H9 (cell line): Measurements from ENCODE around the gene KLHL10. TPM values are rescaled to one million over a fixed set of nuclear protein-coding genes. Genes with fewer than 3 reads are reported as not detected.

Experiments used
- DNase-seq: peaks from one replicate; pipeline ENCODE4 v3.0.0-alpha.2; 2017
- H2AFZ ChIP-seq: one replicate; pipeline ENCODE4 v1.6.1; 2013; ENCODE audit warnings: mild to moderate bottlenecking, low read length, control low read depth, moderate library complexity
- H2AK5ac ChIP-seq: 2 replicates; pipeline ENCODE4 v1.6.1; 2013; ENCODE audit warnings: low read length, control low read depth, mixed read lengths; ENCODE audit not compliant: insufficient read length
- H2BK120ac ChIP-seq: one replicate; pipeline ENCODE4 v1.6.1; 2013; ENCODE audit warnings: low read depth, mild to moderate bottlenecking, low read length, control low read depth, inconsistent platforms; ENCODE audit not compliant: poor library complexity, severe bottlenecking
- H2BK12ac ChIP-seq: 2 replicates; pipeline ENCODE4 v1.6.1; 2013; ENCODE audit warnings: low read length, control low read depth, mixed read lengths, low read depth; ENCODE audit not compliant: insufficient read length
- H2BK15ac ChIP-seq: 2 replicates; pipeline ENCODE4 v1.6.1; 2013; ENCODE audit warnings: low read depth, low read length, control low read depth
- H2BK20ac ChIP-seq: one replicate; pipeline ENCODE4 v1.6.1; 2013; ENCODE audit warnings: low read depth, mild to moderate bottlenecking, low read length, control low read depth, inconsistent platforms; ENCODE audit not compliant: poor library complexity, severe bottlenecking
- H2BK5ac ChIP-seq: 2 replicates; pipeline ENCODE4 v1.6.1; 2013; ENCODE audit warnings: low read length, control low read depth, mixed read lengths; ENCODE audit not compliant: insufficient read length
- H3K14ac ChIP-seq: 2 replicates; pipeline ENCODE4 v1.6.1; 2013; ENCODE audit warnings: low read length, control low read depth; ENCODE audit not compliant: insufficient read depth
- H3K18ac ChIP-seq: 2 replicates; pipeline ENCODE4 v1.6.1; 2013; ENCODE audit warnings: low read depth, mild to moderate bottlenecking, mixed read lengths, low read length, control low read depth; ENCODE audit not compliant: insufficient read length
- H3K23ac ChIP-seq: 2 replicates; pipeline ENCODE4 v1.6.1; 2013; ENCODE audit warnings: low read length, control low read depth, mixed read lengths, low read depth; ENCODE audit not compliant: insufficient read length
- H3K23me2 ChIP-seq: 2 replicates; pipeline ENCODE4 v1.6.1; 2013; ENCODE audit warnings: low read depth, mild to moderate bottlenecking, mixed read lengths, low read length, control low read depth; ENCODE audit not compliant: insufficient read length, poor library complexity, severe bottlenecking
- H3K27ac ChIP-seq: 2 replicates; pipeline ENCODE4 v1.5.1; 2013; ENCODE audit warnings: low read length, control low read depth, mixed read lengths, low read depth; ENCODE audit not compliant: insufficient read length
- H3K27me3 ChIP-seq: 2 replicates; pipeline ENCODE4 v1.6.1; 2013; ENCODE audit warnings: low read length, control low read depth, inconsistent platforms; ENCODE audit not compliant: insufficient read depth
- H3K4ac ChIP-seq: 2 replicates; pipeline ENCODE4 v1.6.1; 2013; ENCODE audit warnings: low read depth, mild to moderate bottlenecking, control low read depth, inconsistent platforms, low read length, moderate library complexity
- H3K4me1 ChIP-seq: 2 replicates; pipeline ENCODE4 v1.6.1; 2013; ENCODE audit warnings: low read length, control low read depth, inconsistent platforms; ENCODE audit not compliant: insufficient read depth
- H3K4me2 ChIP-seq: 2 replicates; pipeline ENCODE4 v1.6.1; 2013; ENCODE audit warnings: low read length, control low read depth, mixed read lengths; ENCODE audit not compliant: insufficient read length, insufficient read depth
- H3K56ac ChIP-seq: 2 replicates; pipeline ENCODE4 v1.6.1; 2013; ENCODE audit warnings: low read depth, mild to moderate bottlenecking, mixed read lengths, low read length, control low read depth; ENCODE audit not compliant: insufficient read length
- H3K79me1 ChIP-seq: 2 replicates; pipeline ENCODE4 v1.6.1; 2013; ENCODE audit warnings: low read depth, mild to moderate bottlenecking, moderate library complexity, low read length, control low read depth, inconsistent platforms; ENCODE audit not compliant: insufficient read depth, poor library complexity, severe bottlenecking
- H3K79me2 ChIP-seq: 2 replicates; pipeline ENCODE4 v1.6.1; 2013; ENCODE audit warnings: low read length, control low read depth, inconsistent platforms; ENCODE audit not compliant: insufficient read depth
- H3K9ac ChIP-seq: 2 replicates; pipeline ENCODE4 v1.6.1; 2013; ENCODE audit warnings: low read length, control low read depth, mixed read lengths; ENCODE audit not compliant: insufficient read length; ENCODE audit errors: extremely low read depth
- H3K9me3 ChIP-seq: one replicate; pipeline ENCODE4 v1.6.1; 2013; ENCODE audit warnings: low read depth, low read length, inconsistent platforms; ENCODE audit not compliant: control insufficient read depth
- H3T11ph ChIP-seq: one replicate; pipeline ENCODE4 v1.6.1; 2013; ENCODE audit warnings: mild to moderate bottlenecking, low read length, control low read depth, inconsistent platforms
- H4K20me1 ChIP-seq: one replicate; pipeline ENCODE4 v1.6.1; 2013; ENCODE audit not compliant: control insufficient read depth, insufficient read length, insufficient read depth
- H4K5ac ChIP-seq: 2 replicates; pipeline ENCODE4 v1.6.1; 2013; ENCODE audit warnings: low read depth, mild to moderate bottlenecking, mixed read lengths, low read length, control low read depth; ENCODE audit not compliant: insufficient read length
- H4K8ac ChIP-seq: replicated peaks from 2 replicates; pipeline ENCODE4 v1.6.1; 2013; ENCODE audit warnings: low read length, control low read depth, mixed read lengths, low read depth; ENCODE audit not compliant: insufficient read length
- H4K91ac ChIP-seq: 2 replicates; pipeline ENCODE4 v1.6.1; 2013; ENCODE audit warnings: low read depth, mild to moderate bottlenecking, moderate library complexity, mixed read lengths, low read length, control low read depth; ENCODE audit not compliant: insufficient read length
- H3K27ac Mint-ChIP-seq, 3 experiments: 2 replicates in 2 of 3; 3 replicates in 1 of 3; pipeline ENCODE4 v1.8.0; 2020 to 2021; ENCODE audit warnings: mixed read lengths in 3 of 3, mild to moderate bottlenecking in 1 of 3, moderate library complexity in 1 of 3
- H3K27me3 Mint-ChIP-seq: 2 replicates; pipeline ENCODE4 v1.8.0; 2021; ENCODE audit warnings: low read depth, mild to moderate bottlenecking, moderate library complexity, mixed read lengths
- H3K36me3 Mint-ChIP-seq, 3 experiments: 2 replicates in 2 of 3; 3 replicates in 1 of 3; pipeline ENCODE4 v1.8.0; 2020 to 2021; ENCODE audit warnings: low read depth in 3 of 3, mixed read lengths in 3 of 3; ENCODE audit not compliant: insufficient read depth in 1 of 3
- H3K4me1 Mint-ChIP-seq, 2 experiments: 2 replicates each; pipeline ENCODE4 v1.8.0; 2020; ENCODE audit warnings: mixed read lengths in 2 of 2
- H3K4me3 Mint-ChIP-seq, 2 experiments: 2 replicates in 1 of 2; 3 replicates in 1 of 2; pipeline ENCODE4 v1.8.0; 2020 to 2021; ENCODE audit warnings: mild to moderate bottlenecking in 2 of 2, mixed read lengths in 2 of 2, moderate library complexity in 1 of 2
- H3K9me3 Mint-ChIP-seq, 2 experiments: 2 replicates in 1 of 2; 3 replicates in 1 of 2; pipeline ENCODE4 v1.8.0; 2020; ENCODE audit warnings: mild to moderate bottlenecking in 2 of 2, mixed read lengths in 2 of 2, moderate library complexity in 1 of 2
- CTCF ChIP-seq: fragments of 200-600 bp; sonication (generic); conservative IDR thresholded peaks from 3 replicates; pipeline ENCODE4 v1.8.0; 2021; ENCODE audit warnings: antibody characterized with exemption, mild to moderate bottlenecking
- WGBS: extraction: QIAGEN DNeasy Blood & Tissue Kit; methylation state at CpG from one replicate; pipeline ENCODE4 v1.1.7; 2013; ENCODE audit warnings: missing lambda C conversion rate, low lambda C conversion rate, mixed read lengths; ENCODE audit not compliant: insufficient read length; ENCODE audit errors: extremely low coverage; 5-methylcytosine and 5-hydroxymethylcytosine counted together
- total RNA-seq: library from RNA; stranded (reverse); gene quantifications from 2 replicates; pipeline ENCODE4 v1.2.1, GENCODE V29; 2021

KLHL10 gene
- total RNA-seq, 1 experiment from 2014 or later = 0.46 TPM

GRCh38 chr17:41894791-41895331, 57.2 kb downstream of the KLHL10 start:
- H4K20me1 ChIP-seq = no peaks in the 10 kb centered on the region
- no peak overlapping the region for H2BK120ac ChIP-seq
- no peak overlapping the region for H2BK5ac ChIP-seq
- no peak overlapping the region for H2BK15ac ChIP-seq
- no CpG with 5 or more reads among the region's 7 CpGs for WGBS
- no peak overlapping the region for H4K5ac ChIP-seq
- H3K9me3 Mint-ChIP-seq = no peaks in the 10 kb centered on the region
- no peak overlapping the region for H3K4me3 Mint-ChIP-seq
- H3T11ph ChIP-seq = no peak overlapping the region
- H3K27ac Mint-ChIP-seq = peak overlapping the region; percentile 44 to 63 (median 54); a peak in 4 of 7 replicates
- DNase-seq = no peak
- H3K4me1 Mint-ChIP-seq = no peaks in the 10 kb centered on the region
- no peaks in the 10 kb centered on the region for H3K23me2 ChIP-seq
- H3K23ac ChIP-seq = no peak overlapping the region
- H3K79me1 ChIP-seq = peaks cover 4% of the 10 kb centered on the region
- no peak overlapping the region for H3K4ac ChIP-seq
- no peaks in the 10 kb centered on the region for H3K27me3 Mint-ChIP-seq
- H3K4me1 ChIP-seq = no peaks in the 10 kb centered on the region
- H3K56ac ChIP-seq = no peak overlapping the region
- H3K18ac ChIP-seq = no peak overlapping the region
- TF ChIP-seq CTCF = no peak
- peaks cover 68 to 86% (median 81%) of the 10 kb centered on the region in 3 experiments for H3K36me3 Mint-ChIP-seq
- no peak overlapping the region for H2BK20ac ChIP-seq
- H3K9ac ChIP-seq = no peak overlapping the region
- H3K4me2 ChIP-seq = no peak overlapping the region
- H3K79me2 ChIP-seq = peaks cover 2% of the 10 kb centered on the region; the same call in 1 of the 2 replicates
- no peak overlapping the region for H2AK5ac ChIP-seq
- H2AFZ ChIP-seq = no peak overlapping the region
- H4K8ac ChIP-seq = no peak overlapping the region
- no peaks in the 10 kb centered on the region for H3K27me3 ChIP-seq
- no peak overlapping the region for H3K14ac ChIP-seq
- H2BK12ac ChIP-seq = no peak overlapping the region
- H3K9me3 ChIP-seq = no peaks in the 10 kb centered on the region
- no peak overlapping the region for H3K27ac ChIP-seq
- H4K91ac ChIP-seq = no peak overlapping the region
